Measurements from ENCODE around the gene HIVEP3.

The HIVEP3 gene

GRCh38 chr1:41920658-41921057 lies 1.9 kb upstream of the HIVEP3 start:
- no peak for DNase-seq

- DNase-seq, result peak; percentile 51
Measured at GRCh38 chr1:41919764-41920397, 1.2 kb upstream of the HIVEP3 start.

GRCh38 chr1:41919131-41919530 lies 409 bp upstream of the HIVEP3 start:
- DNase-seq, result no peak

GRCh38 chr1:41917835-41918449 lies 780 bp downstream of the HIVEP3 start:
- no peak for DNase-seq

GRCh38 chr1:41917076-41917475 lies 1.6 kb downstream of the HIVEP3 start:
- DNase-seq, result no peak

GRCh38 chr1:41915786-41916571 lies 2.7 kb downstream of the HIVEP3 start:
- DNase-seq, result no peak

- no peak for DNase-seq
Measured at GRCh38 chr1:41914516-41914915, 4.2 kb downstream of the HIVEP3 start.

GRCh38 chr1:41913014-41913413 lies 5.7 kb downstream of the HIVEP3 start:
- no peak for DNase-seq

- no peak for DNase-seq
Measured at GRCh38 chr1:41908288-41908895, 10.3 kb downstream of the HIVEP3 start.

GRCh38 chr1:41907446-41907845 lies 11.3 kb downstream of the HIVEP3 start:
- DNase-seq, result no peak

- DNase-seq, result no peak
Measured at GRCh38 chr1:41906943-41907342, 11.8 kb downstream of the HIVEP3 start.

- DNase-seq, result no peak
Measured at GRCh38 chr1:41905093-41905675, 13.5 kb downstream of the HIVEP3 start.

- DNase-seq, result no peak
Measured at GRCh38 chr1:41902664-41903063, 16.1 kb downstream of the HIVEP3 start.

GRCh38 chr1:41902159-41902577 lies 16.6 kb downstream of the HIVEP3 start:
- no peak for DNase-seq

GRCh38 chr1:41901551-41901950 lies 17.2 kb downstream of the HIVEP3 start:
- DNase-seq, result no peak

- no peak for DNase-seq
Measured at GRCh38 chr1:41900603-41901444, 17.9 kb downstream of the HIVEP3 start.

- peak; percentile 20 for DNase-seq
Measured at GRCh38 chr1:41898191-41898713, 20.5 kb downstream of the HIVEP3 start.

GRCh38 chr1:41895552-41895951 lies 23.2 kb downstream of the HIVEP3 start:
- no peak for DNase-seq

GRCh38 chr1:41894808-41895483 lies 23.8 kb downstream of the HIVEP3 start:
- no peak for DNase-seq

GRCh38 chr1:41894101-41894807 lies 24.5 kb downstream of the HIVEP3 start:
- no peak for DNase-seq

- DNase-seq, result no peak
Measured at GRCh38 chr1:41892301-41892781, 26.4 kb downstream of the HIVEP3 start.
